Thoracic aorta (tissue), 2 donors: ENCODE measurements around the gene PSMD5. TPM values are rescaled to one million over a fixed set of nuclear protein-coding genes. Genes with fewer than 3 reads are reported as not detected.

ENCODE experiments used
- ATAC-seq: fragments of 150-250 bp; one replicate; pipeline ENCODE4 v1.8.0; 2017; ENCODE audit warnings: low read depth; ENCODE audit not compliant: insufficient number of reproducible peaks, low FRiP score
- DNase-seq: peaks from one replicate; pipeline ENCODE4 v3.0.0-alpha.2; 2020; ENCODE audit warnings: low spot score
- H3K27ac ChIP-seq, 2 donors: fragments of 200-600 bp; sonication (generic); 1 replicate in 1 of 2; 2 replicates in 1 of 2; pipeline ENCODE4 v1.5.1; 2016; ENCODE audit warnings: mild to moderate bottlenecking in 2 of 2, moderate library complexity in 2 of 2
- H3K27me3 ChIP-seq: fragments of 200-600 bp; sonication (generic); replicated peaks from 2 replicates; pipeline ENCODE4 v1.6.0; 2016; ENCODE audit warnings: mild to moderate bottlenecking; ENCODE audit not compliant: insufficient read depth
- H3K36me3 ChIP-seq: fragments of 200-600 bp; sonication (generic); one replicate; pipeline ENCODE4 v1.5.1; 2016
- H3K4me1 ChIP-seq, 2 donors: fragments of 200-600 bp; sonication (generic); 1 replicate in 1 of 2; 2 replicates in 1 of 2; pipeline versions ENCODE4 v1.5.1 to v1.6.0; 2016; ENCODE audit warnings: low read depth in 2 of 2, mild to moderate bottlenecking in 1 of 2; ENCODE audit not compliant: control insufficient read depth in 1 of 2
- H3K4me3 ChIP-seq: fragments of 200-600 bp; sonication (generic); 2 replicates; pipeline ENCODE4 v1.5.1; 2016; ENCODE audit warnings: mild to moderate bottlenecking
- H3K9me3 ChIP-seq: fragments of 200-600 bp; sonication (generic); 2 replicates; pipeline ENCODE4 v1.5.1; 2016
- CTCF ChIP-seq: fragments of 200-600 bp; sonication (generic); IDR thresholded peaks from one replicate; pipeline ENCODE4 v1.5.1; 2019; ENCODE audit warnings: antibody characterized with exemption
- total RNA-seq, 2 donors: library from RNA; depleted of rRNA; stranded (reverse); fragments of >200 nt; gene quantifications; one replicate each; pipeline versions ENCODE4 v1.1.0 to v1.2.3, GENCODE V29; 2016

Gene PSMD5
- total RNA-seq, 2 donors from 2014 or later: 19.4 to 55.7 TPM

DNA sequence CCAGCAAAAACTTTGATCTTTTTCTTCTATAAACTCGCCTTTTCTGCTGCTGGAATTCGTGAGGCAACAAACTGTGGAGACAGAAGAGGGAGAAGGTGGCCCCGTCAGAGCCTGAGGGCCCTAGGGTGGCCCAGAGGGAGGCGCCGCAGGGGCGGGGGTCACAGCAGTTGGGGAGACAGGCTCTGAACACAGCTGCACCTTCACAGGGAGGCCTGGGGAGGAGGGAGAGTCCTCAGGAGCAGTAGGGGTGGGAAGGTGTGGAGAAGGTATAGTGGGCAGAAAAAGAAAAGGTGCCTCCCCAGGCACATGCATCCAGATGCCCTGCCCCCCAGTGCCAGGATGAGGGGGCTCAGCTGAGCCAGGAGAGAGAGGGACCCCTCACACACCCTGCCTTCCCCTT is 19.2 kb upstream of the PSMD5 start:
- no peak for TF ChIP-seq CTCF
- Histone ChIP-seq H3K27me3 (no peaks in the 10 kb centered on the region), H3K4me1 (no peaks in the 10 kb centered on the region), H3K36me3 (peaks cover 74% of the 10 kb centered on the region), H3K4me3 (no peak overlapping the region), H3K27ac (peak overlapping the region in 1 of 2 donors; percentile 17), H3K9me3 (no peaks in the 10 kb centered on the region)
- DNase-seq (no peak), ATAC-seq (no peak)

DNA sequence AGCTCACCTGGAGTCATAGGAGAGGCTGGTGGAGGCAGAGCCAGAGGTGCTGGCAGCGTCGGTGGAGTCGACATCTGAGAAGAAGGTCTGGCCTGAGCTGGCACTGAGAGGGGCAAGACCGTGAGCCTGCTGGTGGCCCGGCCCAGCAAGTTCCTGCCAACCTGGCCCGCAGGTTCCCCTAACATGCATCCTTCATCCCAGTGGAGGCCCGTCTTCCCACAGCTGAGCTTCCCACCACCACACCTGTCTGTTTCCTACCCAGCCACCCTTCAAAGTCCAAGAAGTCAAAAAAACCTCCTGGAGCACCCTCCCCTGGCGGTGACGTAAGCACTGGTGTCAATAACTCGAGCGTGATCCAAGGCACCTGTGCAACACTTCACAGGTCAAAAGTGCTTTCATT is 17.4 kb upstream of the PSMD5 start:
- Histone ChIP-seq H3K4me3 (no peak overlapping the region), H3K27ac (no peak overlapping the region), H3K27me3 (no peaks in the 10 kb centered on the region), H3K36me3 (peaks cover 62% of the 10 kb centered on the region), H3K4me1 (no peaks in the 10 kb centered on the region), H3K9me3 (no peaks in the 10 kb centered on the region)
- ATAC-seq (no peak), DNase-seq (no peak)
- TF ChIP-seq CTCF: no peak

GRCh38 chr9:120859361-120859760 is 16.6 kb upstream of the PSMD5 start:
- DNase-seq (no peak), ATAC-seq (no peak)
- Histone ChIP-seq H3K36me3 (peaks cover 61% of the 10 kb centered on the region), H3K4me3 (no peak overlapping the region), H3K4me1 (no peaks in the 10 kb centered on the region), H3K27me3 (no peaks in the 10 kb centered on the region), H3K27ac (no peak overlapping the region), H3K9me3 (no peaks in the 10 kb centered on the region)
- no peak for TF ChIP-seq CTCF

GRCh38 chr9:120857902-120858301 is 15.2 kb upstream of the PSMD5 start:
- Histone ChIP-seq H3K27me3 (no peaks in the 10 kb centered on the region), H3K4me3 (no peak overlapping the region), H3K4me1 (no peaks in the 10 kb centered on the region), H3K9me3 (no peaks in the 10 kb centered on the region), H3K36me3 (peaks cover 46% of the 10 kb centered on the region), H3K27ac (no peak overlapping the region)
- no peak for ATAC-seq
- TF ChIP-seq CTCF: no peak
- DNase-seq: no peak

GRCh38 chr9:120857481-120857880 is 14.8 kb upstream of the PSMD5 start:
- peak overlapping the region in 1 of 2 donors; percentile 26 for H3K27ac ChIP-seq
- H3K27me3 ChIP-seq: no peaks in the 10 kb centered on the region
- ATAC-seq (no peak), DNase-seq (no peak)
- H3K4me3 ChIP-seq: no peak overlapping the region
- TF ChIP-seq CTCF: no peak
- H3K4me1 ChIP-seq: no peaks in the 10 kb centered on the region
- H3K9me3 ChIP-seq: no peaks in the 10 kb centered on the region
- peaks cover 44% of the 10 kb centered on the region for H3K36me3 ChIP-seq
